Panc1 (cell line): ENCODE measurements around the gene DIP2C. TPM values are rescaled to one million over a fixed set of nuclear protein-coding genes. Genes with fewer than 3 reads are reported as not detected.

Source experiments
- ATAC-seq: fragments of 200-7000 bp; cut with Tn5 transposase; 2 replicates; pipeline ENCODE4 v1.9.1; 2020; ENCODE audit warnings: mild to moderate bottlenecking, moderate library complexity
- BruUV-seq: library from RNA; stranded (reverse); fragments of 400-500 nt; replicated peaks from 2 replicates; lab custom pipeline; 2021; lab: Mats Ljungman, UMichigan
- CTCF ChIA-PET: fragments of 300-600 bp; sonication (Branson Sonifier 250); formaldehyde crosslinking; loops from one replicate; lab custom pipeline; 2022; ENCODE audit warnings: antibody characterized with exemption; lab: Charles Lee
- POLR2A ChIA-PET: fragments of 300-600 bp; sonication (Branson Sonifier 250); formaldehyde crosslinking; loops from one replicate; lab custom pipeline; 2022; ENCODE audit warnings: antibody characterized with exemption; lab: Charles Lee
- DNase-seq: peaks from one replicate; pipeline ENCODE4 v3.0.0-alpha.2; 2010; ENCODE audit warnings: low read depth, low spot score
- H3K27ac ChIP-seq: 2 replicates; pipeline ENCODE4 v1.5.1; 2011; ENCODE audit warnings: mild to moderate bottlenecking, low read length, inconsistent platforms
- H3K27me3 ChIP-seq: fragments of 200-500 bp; sonication (Bioruptor generic); 2 replicates; pipeline ENCODE4 v1.6.0; 2014; ENCODE audit warnings: low read length, inconsistent platforms; ENCODE audit not compliant: control insufficient read depth, insufficient read depth
- H3K36me3 ChIP-seq: fragments of 200-500 bp; sonication (Bioruptor generic); 2 replicates; pipeline ENCODE4 v1.5.1; 2014; ENCODE audit warnings: inconsistent platforms, mild to moderate bottlenecking, low read length, moderate library complexity; ENCODE audit not compliant: control insufficient read depth, insufficient read depth
- H3K4me1 ChIP-seq: 2 replicates; pipeline ENCODE4 v1.5.1; 2011; ENCODE audit warnings: inconsistent platforms, mild to moderate bottlenecking, low read length, moderate library complexity; ENCODE audit not compliant: control insufficient read depth, insufficient read depth
- H3K4me3 ChIP-seq, 2 experiments: 2 replicates each; pipeline ENCODE4 v1.5.1; 2011 to 2012; ENCODE audit warnings: low read depth in 2 of 2, low read length in 2 of 2, mild to moderate bottlenecking in 2 of 2, inconsistent platforms in 1 of 2, moderate library complexity in 1 of 2
- H3K9me3 ChIP-seq: fragments of 200-500 bp; sonication (Bioruptor generic); 2 replicates; pipeline ENCODE4 v1.5.1; 2014; ENCODE audit warnings: low read depth, mild to moderate bottlenecking, inconsistent platforms, low read length, moderate library complexity; ENCODE audit not compliant: control insufficient read depth, insufficient read depth
- POLR2AphosphoS5 ChIP-seq: IDR thresholded peaks from 2 replicates; pipeline ENCODE4 v1.6.1; 2012; ENCODE audit warnings: mild to moderate bottlenecking, low read depth, low read length, moderate library complexity
- REST ChIP-seq, 2 experiments: IDR thresholded peaks; 2 replicates each; pipeline ENCODE4 v1.6.1; 2011 to 2012; ENCODE audit warnings: low read depth in 2 of 2, control low read depth in 1 of 2, low read length in 1 of 2, mild to moderate bottlenecking in 1 of 2, moderate library complexity in 1 of 2; ENCODE audit not compliant: insufficient read depth in 1 of 2
- SIN3A ChIP-seq: IDR thresholded peaks from 2 replicates; pipeline ENCODE4 v1.6.1; 2012; ENCODE audit warnings: low read depth, mild to moderate bottlenecking, low read length, moderate library complexity, borderline replicate concordance; ENCODE audit not compliant: insufficient read depth
- TCF7L2 ChIP-seq: IDR thresholded peaks from 2 replicates; pipeline ENCODE4 v1.6.1; 2011; ENCODE audit warnings: mild to moderate bottlenecking, low read depth, low read length, inconsistent platforms
- in situ Hi-C: cut with HindIII; loops from 2 replicates; pipeline ENCODE4 v1.10.0; 2016; ENCODE audit warnings: low sequenced_read_pairs, low pct_unique_long_range_greater_than_20kb
- intact Hi-C: fragments of 100-400 bp; cut with micrococcal nuclease; formaldehyde crosslinking; loops from one replicate; pipeline ENCODE4 v1.10.0; 2022; ENCODE audit not compliant: unreplicated experiment
- total RNA-seq: library from RNA; stranded (reverse); gene quantifications from one replicate; pipeline ENCODE4 v1.2.1, GENCODE V29; 2021; ENCODE audit not compliant: unreplicated experiment
- TF ChIP-seq, protein P1 (sequence below): fragments of 450-650 bp; IDR thresholded peaks from 2 replicates; pipeline ENCODE4 v1.5.1; 2017; ENCODE audit warnings: mild to moderate bottlenecking

Gene DIP2C
- total RNA-seq, 1 experiment from 2014 or later, result 13.2 TPM

- no peak for DNase-seq
- no peaks in the 10 kb centered on the region for H3K27me3 ChIP-seq
- intact Hi-C loops, result no loop called here
- TF ChIP-seq SIN3A, result no peak
- TF ChIP-seq, protein P1, sequence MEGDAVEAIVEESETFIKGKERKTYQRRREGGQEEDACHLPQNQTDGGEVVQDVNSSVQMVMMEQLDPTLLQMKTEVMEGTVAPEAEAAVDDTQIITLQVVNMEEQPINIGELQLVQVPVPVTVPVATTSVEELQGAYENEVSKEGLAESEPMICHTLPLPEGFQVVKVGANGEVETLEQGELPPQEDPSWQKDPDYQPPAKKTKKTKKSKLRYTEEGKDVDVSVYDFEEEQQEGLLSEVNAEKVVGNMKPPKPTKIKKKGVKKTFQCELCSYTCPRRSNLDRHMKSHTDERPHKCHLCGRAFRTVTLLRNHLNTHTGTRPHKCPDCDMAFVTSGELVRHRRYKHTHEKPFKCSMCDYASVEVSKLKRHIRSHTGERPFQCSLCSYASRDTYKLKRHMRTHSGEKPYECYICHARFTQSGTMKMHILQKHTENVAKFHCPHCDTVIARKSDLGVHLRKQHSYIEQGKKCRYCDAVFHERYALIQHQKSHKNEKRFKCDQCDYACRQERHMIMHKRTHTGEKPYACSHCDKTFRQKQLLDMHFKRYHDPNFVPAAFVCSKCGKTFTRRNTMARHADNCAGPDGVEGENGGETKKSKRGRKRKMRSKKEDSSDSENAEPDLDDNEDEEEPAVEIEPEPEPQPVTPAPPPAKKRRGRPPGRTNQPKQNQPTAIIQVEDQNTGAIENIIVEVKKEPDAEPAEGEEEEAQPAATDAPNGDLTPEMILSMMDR, result no peak
- no peak for TF ChIP-seq REST (IDR thresholded peaks at IDR 0.05; ENCODE audit: insufficient read depth in 1 of 2, low read depth in 2 of 2, low read length in 1 of 2)
- no peak for TF ChIP-seq POLR2AphosphoS5
- no peak for TF ChIP-seq TCF7L2
- no peaks in the 10 kb centered on the region for H3K4me1 ChIP-seq
- no peak overlapping the region for H3K27ac ChIP-seq
- H3K36me3 ChIP-seq, result no peaks in the 10 kb centered on the region
- CTCF ChIA-PET, result no interaction called here
- in situ Hi-C loops, result no loop called here
- ATAC-seq, result no peak
- H3K4me3 ChIP-seq, result no peak overlapping the region
- POLR2A ChIA-PET, result no interaction called here
- no TSS peak for BruUV-seq
- no peaks in the 10 kb centered on the region; the same call in 1 of the 2 replicates for H3K9me3 ChIP-seq
These were observed 28.0 kb upstream of the DIP2C start for GRCh38 chr10:717458-717857.

DNA sequence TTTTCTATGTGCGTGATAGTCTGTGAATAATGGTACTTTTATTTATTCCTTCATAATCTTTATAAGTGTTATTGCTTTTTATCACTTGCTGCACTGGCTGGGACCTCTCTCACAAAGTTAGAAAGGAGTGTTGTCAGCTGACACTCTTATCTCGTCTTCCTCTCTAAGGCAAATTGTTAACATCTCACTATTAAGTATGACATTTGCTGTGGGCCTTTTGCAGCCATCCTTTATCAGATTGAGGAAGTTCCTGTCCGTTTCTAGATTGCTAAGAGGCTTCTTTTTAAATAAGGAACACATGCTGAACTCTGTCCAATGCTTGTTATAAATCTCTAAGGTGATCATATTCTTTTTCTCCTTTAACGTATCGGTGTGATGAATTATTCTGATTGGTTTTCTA, 27.4 kb upstream of the DIP2C start:
- TF ChIP-seq SIN3A (no peak), REST (IDR thresholded peaks at IDR 0.05; ENCODE audit: insufficient read depth in 1 of 2, low read depth in 2 of 2, low read length in 1 of 2) (no peak), TCF7L2 (no peak), POLR2AphosphoS5 (no peak)
- TF ChIP-seq, protein P1, result no peak
- in situ Hi-C loops, result no loop called here
- CTCF ChIA-PET, result no interaction called here
- no peaks in the 10 kb centered on the region for H3K27me3 ChIP-seq
- ATAC-seq (no peak), DNase-seq (no peak)
- intact Hi-C loops, result no loop called here
- no TSS peak for BruUV-seq
- no peak overlapping the region for H3K4me3 ChIP-seq
- H3K9me3 ChIP-seq, result no peaks in the 10 kb centered on the region; the same call in 1 of the 2 replicates
- no peaks in the 10 kb centered on the region for H3K4me1 ChIP-seq
- H3K27ac ChIP-seq, result no peak overlapping the region
- POLR2A ChIA-PET, result no interaction called here
- H3K36me3 ChIP-seq, result no peaks in the 10 kb centered on the region
